Measurements from ENCODE around the gene CCDC3.
"Not testable (repeated sequence)": the region's sequence is repeated elsewhere in the genome, so short reads cannot be mapped to it uniquely, and the experiment has no call there.

Gene CCDC3

DNA sequence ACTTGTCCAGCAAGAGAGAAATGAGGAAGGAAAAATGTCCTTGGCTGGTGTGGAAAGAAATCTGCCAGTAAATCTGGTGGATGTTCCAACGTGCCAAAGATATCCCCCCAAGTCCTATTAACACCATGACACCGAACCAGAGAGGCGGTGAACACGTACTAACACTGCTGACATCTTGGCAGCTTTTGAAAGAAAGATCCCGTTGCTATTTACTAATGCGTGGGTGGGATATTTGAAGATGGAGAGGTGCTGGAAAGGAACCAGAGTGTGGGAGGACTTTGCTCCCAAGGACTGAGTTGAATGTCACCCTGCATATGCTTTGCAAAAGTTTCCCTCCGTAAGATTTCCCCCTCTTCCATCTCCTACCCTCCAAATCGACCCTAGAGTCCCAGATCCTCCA, 7.9 kb downstream of the CCDC3 start:
- no peaks in the 10 kb centered on the region for H3K27me3 ChIP-seq (ENCODE audit: insufficient read depth, low read length)
- H3K4me3 ChIP-seq (ENCODE audit: low read depth, low read length, poor library complexity, severe bottlenecking) = no peak overlapping the region
- H3K36me3 ChIP-seq (ENCODE audit: insufficient read depth, low read length) = no peaks in the 10 kb centered on the region
- no peaks in the 10 kb centered on the region for H3K9me2 ChIP-seq (ENCODE audit: low read depth, low read length)
- H3K27ac ChIP-seq (ENCODE audit: low read depth, low read length, poor library complexity, severe bottlenecking) = no peak overlapping the region
- H3K4me1 ChIP-seq (ENCODE audit: insufficient read depth, low read length, severe bottlenecking) = no peaks in the 10 kb centered on the region
- no peak for TF ChIP-seq EZH2 (IDR thresholded peaks at IDR 0.05; ENCODE audit: borderline replicate concordance, low read length)
- TF ChIP-seq, protein P1, sequence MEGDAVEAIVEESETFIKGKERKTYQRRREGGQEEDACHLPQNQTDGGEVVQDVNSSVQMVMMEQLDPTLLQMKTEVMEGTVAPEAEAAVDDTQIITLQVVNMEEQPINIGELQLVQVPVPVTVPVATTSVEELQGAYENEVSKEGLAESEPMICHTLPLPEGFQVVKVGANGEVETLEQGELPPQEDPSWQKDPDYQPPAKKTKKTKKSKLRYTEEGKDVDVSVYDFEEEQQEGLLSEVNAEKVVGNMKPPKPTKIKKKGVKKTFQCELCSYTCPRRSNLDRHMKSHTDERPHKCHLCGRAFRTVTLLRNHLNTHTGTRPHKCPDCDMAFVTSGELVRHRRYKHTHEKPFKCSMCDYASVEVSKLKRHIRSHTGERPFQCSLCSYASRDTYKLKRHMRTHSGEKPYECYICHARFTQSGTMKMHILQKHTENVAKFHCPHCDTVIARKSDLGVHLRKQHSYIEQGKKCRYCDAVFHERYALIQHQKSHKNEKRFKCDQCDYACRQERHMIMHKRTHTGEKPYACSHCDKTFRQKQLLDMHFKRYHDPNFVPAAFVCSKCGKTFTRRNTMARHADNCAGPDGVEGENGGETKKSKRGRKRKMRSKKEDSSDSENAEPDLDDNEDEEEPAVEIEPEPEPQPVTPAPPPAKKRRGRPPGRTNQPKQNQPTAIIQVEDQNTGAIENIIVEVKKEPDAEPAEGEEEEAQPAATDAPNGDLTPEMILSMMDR (IDR thresholded peaks at IDR 0.05; ENCODE audit: low read length) = no peak
- no peak overlapping the region for H2AFZ ChIP-seq (ENCODE audit: low read length)
- no peak overlapping the region for H3K9ac ChIP-seq (ENCODE audit: low read length)
- no peaks in the 10 kb centered on the region for H3K79me2 ChIP-seq (ENCODE audit: insufficient read depth, low read length)
- no peak overlapping the region for H3K4me2 ChIP-seq (ENCODE audit: low read length)
- no peaks in the 10 kb centered on the region for H3F3A ChIP-seq (ENCODE audit: insufficient read depth, low read length)
- H3K9me3 ChIP-seq (ENCODE audit: low read length) = no peaks in the 10 kb centered on the region
- no peaks in the 10 kb centered on the region for H4K20me1 ChIP-seq (ENCODE audit: insufficient read depth, low read length)

GRCh38 chr10:12985347-12985746, 16.2 kb downstream of the CCDC3 start:
- no peak for TF ChIP-seq EZH2 (IDR thresholded peaks at IDR 0.05; ENCODE audit: borderline replicate concordance, low read length)
- TF ChIP-seq, protein P1 (IDR thresholded peaks at IDR 0.05; ENCODE audit: low read length) = no peak
- H3K27ac ChIP-seq (ENCODE audit: low read depth, low read length, poor library complexity, severe bottlenecking) = no peak overlapping the region
- H3K4me2 ChIP-seq (ENCODE audit: low read length) = no peak overlapping the region

GRCh38 chr10:12984165-12984747, 17.3 kb downstream of the CCDC3 start:
- Histone ChIP-seq H3K9me3 (ENCODE audit: low read length) (no peaks in the 10 kb centered on the region), H3K9ac (ENCODE audit: low read length) (no peak overlapping the region), H3K4me3 (ENCODE audit: low read depth, low read length, poor library complexity, severe bottlenecking) (no peak overlapping the region), H3K27ac (ENCODE audit: low read depth, low read length, poor library complexity, severe bottlenecking) (no peak overlapping the region), H2AFZ (ENCODE audit: low read length) (no peak overlapping the region), H4K20me1 (ENCODE audit: insufficient read depth, low read length) (no peaks in the 10 kb centered on the region), H3K79me2 (ENCODE audit: insufficient read depth, low read length) (no peaks in the 10 kb centered on the region), H3K36me3 (ENCODE audit: insufficient read depth, low read length) (no peaks in the 10 kb centered on the region), H3K4me1 (ENCODE audit: insufficient read depth, low read length, severe bottlenecking) (no peaks in the 10 kb centered on the region), H3K27me3 (ENCODE audit: insufficient read depth, low read length) (no peaks in the 10 kb centered on the region), H3K9me2 (ENCODE audit: low read depth, low read length) (no peaks in the 10 kb centered on the region), H3F3A (ENCODE audit: insufficient read depth, low read length) (no peaks in the 10 kb centered on the region), H3K4me2 (ENCODE audit: low read length) (no peak overlapping the region)
- TF ChIP-seq, protein P1 (IDR thresholded peaks at IDR 0.05; ENCODE audit: low read length) = no peak
- TF ChIP-seq EZH2 (IDR thresholded peaks at IDR 0.05; ENCODE audit: borderline replicate concordance, low read length) = no peak

More at GRCh38 chr10:12985347-12985746, 16.2 kb downstream of the CCDC3 start:
- no peaks in the 10 kb centered on the region for H3K9me2 ChIP-seq (ENCODE audit: low read depth, low read length)
- H3K9me3 ChIP-seq (ENCODE audit: low read length) = no peaks in the 10 kb centered on the region
- no peaks in the 10 kb centered on the region for H3F3A ChIP-seq (ENCODE audit: insufficient read depth, low read length)
- H3K9ac ChIP-seq (ENCODE audit: low read length) = no peak overlapping the region
- H3K27me3 ChIP-seq (ENCODE audit: insufficient read depth, low read length) = no peaks in the 10 kb centered on the region
- H3K4me3 ChIP-seq (ENCODE audit: low read depth, low read length, poor library complexity, severe bottlenecking) = no peak overlapping the region
- no peak overlapping the region for H2AFZ ChIP-seq (ENCODE audit: low read length)
- no peaks in the 10 kb centered on the region for H3K36me3 ChIP-seq (ENCODE audit: insufficient read depth, low read length)
- H4K20me1 ChIP-seq (ENCODE audit: insufficient read depth, low read length) = no peaks in the 10 kb centered on the region
- H3K79me2 ChIP-seq (ENCODE audit: insufficient read depth, low read length) = no peaks in the 10 kb centered on the region
- H3K4me1 ChIP-seq (ENCODE audit: insufficient read depth, low read length, severe bottlenecking) = no peaks in the 10 kb centered on the region

DNA sequence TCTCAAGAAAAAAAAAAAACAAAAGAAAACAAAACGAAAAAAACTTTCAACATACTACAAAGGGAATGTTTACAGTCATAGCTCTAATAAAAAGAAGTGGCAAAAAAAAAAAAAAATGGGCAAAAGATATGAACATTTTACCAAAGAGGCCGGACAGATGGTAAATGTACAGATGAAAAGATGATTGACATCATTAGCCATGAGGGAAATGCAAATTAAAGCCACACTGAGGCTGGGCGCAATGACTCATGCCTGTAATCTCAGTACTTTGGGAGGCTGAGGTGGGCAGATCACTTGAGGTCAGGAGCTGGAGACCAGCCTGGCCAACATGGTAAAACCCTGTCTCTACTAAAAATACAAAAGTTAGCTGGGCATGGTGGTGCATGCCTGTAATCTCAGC, 17.9 kb downstream of the CCDC3 start:
- not testable (repeated sequence) for H3K9ac ChIP-seq (ENCODE audit: low read length); H3K4me3 ChIP-seq (ENCODE audit: low read depth, low read length, poor library complexity, severe bottlenecking); H3K4me2 ChIP-seq (ENCODE audit: low read length); H3K27ac ChIP-seq (ENCODE audit: low read depth, low read length, poor library complexity, severe bottlenecking); H3K9me3 ChIP-seq (ENCODE audit: low read length); H3K36me3 ChIP-seq (ENCODE audit: insufficient read depth, low read length); H3K9me2 ChIP-seq (ENCODE audit: low read depth, low read length); H3K4me1 ChIP-seq (ENCODE audit: insufficient read depth, low read length, severe bottlenecking); H3K79me2 ChIP-seq (ENCODE audit: insufficient read depth, low read length); H2AFZ ChIP-seq (ENCODE audit: low read length); H4K20me1 ChIP-seq (ENCODE audit: insufficient read depth, low read length); H3K27me3 ChIP-seq (ENCODE audit: insufficient read depth, low read length); H3F3A ChIP-seq (ENCODE audit: insufficient read depth, low read length)

Data from OCI-LY1 (cell line).